ENCODE results near the gene NDUFS7. TPM values are rescaled to one million over a fixed set of nuclear protein-coding genes. Genes with fewer than 3 reads are reported as not detected.

Gene NDUFS7
- total RNA-seq, 1 donor from 2014 or later, result 109 TPM

GRCh38 chr19:1429750-1430149 lies 46.0 kb downstream of the NDUFS7 start:
- intact Hi-C loops (cut with micrococcal nuclease), result no loop called here

DNA sequence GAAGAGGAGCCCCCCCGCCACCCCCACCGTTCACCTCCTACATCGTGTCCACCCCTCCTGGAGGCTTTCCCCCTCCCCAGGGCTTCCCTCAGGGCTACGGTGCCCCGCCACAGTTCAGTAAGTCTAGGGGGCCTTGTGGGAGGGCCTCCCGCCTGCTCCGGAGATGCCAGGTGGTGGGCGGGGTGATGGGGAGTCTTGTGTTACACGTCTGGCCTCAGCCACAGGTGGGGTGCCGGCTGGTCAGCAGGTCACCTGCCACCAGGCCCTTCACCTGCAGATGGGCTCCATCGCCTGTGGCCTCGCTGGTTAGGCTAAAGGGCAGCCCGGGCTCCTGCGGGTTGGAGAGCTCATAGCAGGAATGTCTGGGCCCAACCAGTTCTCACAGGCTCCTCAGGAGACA lies 46.5 kb downstream of the NDUFS7 start:
- intact Hi-C loops (cut with micrococcal nuclease), result no loop called here

- intact Hi-C loops (cut with micrococcal nuclease), result no loop called here
Observed at GRCh38 chr19:1431759-1432506, 48.2 kb downstream of the NDUFS7 start.

DNA sequence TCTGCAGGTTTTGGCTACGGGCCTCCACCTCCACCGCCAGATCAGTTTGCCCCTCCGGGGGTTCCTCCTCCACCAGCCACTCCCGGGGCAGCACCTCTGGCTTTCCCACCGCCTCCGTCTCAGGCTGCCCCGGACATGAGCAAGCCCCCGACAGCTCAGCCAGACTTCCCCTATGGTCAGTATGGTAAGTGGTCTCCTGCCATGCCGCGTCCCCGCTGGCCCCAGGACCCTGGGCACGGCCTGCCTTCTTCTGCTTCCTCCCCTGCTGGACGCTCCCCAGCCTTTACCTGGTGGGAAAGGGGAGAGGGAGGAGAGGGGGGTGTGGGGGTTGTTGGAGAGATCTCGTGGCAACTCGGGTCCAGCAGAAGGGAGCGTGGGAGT lies 48.8 kb downstream of the NDUFS7 start:
- intact Hi-C loops (cut with micrococcal nuclease), result no loop called here

- intact Hi-C loops (cut with micrococcal nuclease), result no loop called here
Observed at GRCh38 chr19:1433119-1434039, 49.7 kb downstream of the NDUFS7 start.

DNA sequence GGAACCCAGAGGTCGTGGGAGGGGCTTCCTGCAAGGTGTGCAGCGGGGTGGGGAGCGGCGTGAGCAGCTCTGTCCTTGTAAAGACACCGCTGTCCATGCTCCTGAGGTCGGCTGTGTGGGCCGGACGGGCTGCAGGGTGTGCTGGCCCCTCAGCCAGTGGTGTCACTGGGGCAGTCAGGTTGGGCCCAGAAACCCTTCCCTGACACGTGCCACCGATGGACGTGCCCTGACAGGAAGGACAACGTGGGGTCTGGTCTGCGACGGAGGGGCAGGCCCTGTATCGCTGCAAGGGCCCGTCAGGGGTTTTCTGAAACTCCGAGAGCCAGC lies 50.3 kb downstream of the NDUFS7 start:
- intact Hi-C loops (cut with micrococcal nuclease), result no loop called here

DNA sequence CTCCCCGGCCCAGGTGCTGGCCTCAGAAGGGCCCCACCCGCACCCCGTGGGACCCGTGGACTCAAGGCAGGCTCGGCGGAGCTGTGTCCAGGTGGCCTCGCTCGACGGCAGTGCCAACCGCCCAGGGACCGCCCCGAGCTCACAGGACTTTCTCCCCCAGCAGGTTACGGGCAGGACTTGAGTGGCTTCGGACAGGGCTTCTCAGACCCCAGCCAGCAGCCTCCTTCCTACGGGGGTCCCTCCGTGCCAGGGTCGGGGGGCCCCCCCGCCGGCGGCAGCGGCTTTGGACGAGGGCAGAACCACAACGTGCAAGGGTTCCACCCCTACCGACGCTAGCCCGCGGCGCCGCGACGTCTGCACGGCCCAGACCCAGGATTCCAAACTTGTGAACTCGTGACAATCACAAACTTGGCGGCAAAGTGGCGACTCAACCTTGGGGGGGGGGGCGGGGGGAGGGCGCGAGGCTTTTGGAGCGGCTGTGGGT lies 50.9 kb downstream of the NDUFS7 start:
- intact Hi-C loops (cut with micrococcal nuclease), result no loop called here

DNA sequence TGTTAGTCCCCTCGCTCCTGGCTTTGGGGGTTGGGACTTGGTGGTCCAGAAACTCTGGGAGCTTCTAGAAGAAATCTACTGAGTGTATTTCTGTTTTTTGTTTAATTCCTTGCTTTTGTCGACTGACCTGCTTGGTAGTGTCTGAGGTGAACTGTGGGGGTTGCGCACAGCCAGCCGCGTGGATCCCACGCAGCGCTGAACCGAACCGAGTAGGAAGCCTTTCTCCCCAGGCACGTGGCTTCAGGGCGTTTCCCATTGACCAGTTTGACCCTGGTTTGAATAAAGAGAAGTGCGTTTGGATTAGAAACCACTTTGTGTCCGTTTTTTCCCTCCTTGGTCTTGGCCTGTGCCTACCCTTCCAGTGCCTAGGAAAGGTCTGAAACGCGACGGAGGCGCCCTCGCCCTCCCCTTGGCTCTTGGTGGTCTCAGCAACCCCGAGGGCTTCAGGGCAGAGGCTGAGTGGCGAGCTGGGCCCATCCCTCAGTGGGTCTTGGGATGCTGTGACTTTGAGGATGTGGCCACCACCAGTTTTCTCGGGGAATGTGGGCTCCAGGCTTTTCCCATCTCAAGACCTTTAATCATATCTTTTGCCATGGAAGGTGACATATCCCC lies 51.8 kb downstream of the NDUFS7 start:
- intact Hi-C loops (cut with micrococcal nuclease), result no loop called here

DNA sequence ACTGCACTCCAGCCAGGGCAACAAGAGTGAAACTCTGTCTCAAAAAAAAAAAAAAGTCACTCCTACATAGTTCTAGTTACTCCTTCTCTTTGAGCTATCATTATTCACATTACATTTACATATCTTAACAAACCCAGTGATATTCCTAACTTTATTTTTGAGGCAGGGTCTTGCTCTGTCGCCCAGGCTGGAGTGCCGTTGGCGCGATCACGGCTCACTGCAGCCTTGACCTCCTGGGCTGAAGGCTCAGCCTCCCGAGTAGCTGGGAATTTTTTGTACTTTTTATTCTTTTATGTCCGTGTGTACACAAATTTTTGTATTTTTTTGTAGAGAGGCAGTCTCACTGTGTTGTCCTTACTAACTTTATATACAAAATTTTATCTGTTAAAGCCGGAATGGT lies 53.9 kb downstream of the NDUFS7 start:
- intact Hi-C loops (cut with micrococcal nuclease), result loop anchor here (1.0 to 2.0 kb wide), 8 partner anchors 30 to 640 kb away; partner anchors contain the start of genes C19orf25, CIRBP, DAZAP1 and NDUFS7

GRCh38 chr19:1438035-1438932 lies 54.6 kb downstream of the NDUFS7 start, which contains the start of gene RPS15:
RPS15 (plus strand) TSS chr19:1438396; CDS start chr19:1438426, 30 bp downstream.
- intact Hi-C loops (cut with micrococcal nuclease), result loop anchor here (1.0 to 2.0 kb wide), 8 partner anchors 31 to 641 kb away; partner anchors contain the start of genes C19orf25, CIRBP, DAZAP1 and NDUFS7

GRCh38 chr19:1438933-1439354 lies 55.2 kb downstream of the NDUFS7 start:
- intact Hi-C loops (cut with micrococcal nuclease), result loop anchor here (1.0 to 2.0 kb wide), 8 partner anchors 32 to 642 kb away; partner anchors contain the start of genes C19orf25, CIRBP, DAZAP1 and NDUFS7

GRCh38 chr19:1439525-1440417 lies 56.1 kb downstream of the NDUFS7 start:
- intact Hi-C loops (cut with micrococcal nuclease), result loop anchor here (2.0 kb wide), 3 partner anchors 31 to 171 kb away; partner anchors contain the start of genes C19orf25 and CIRBP

GRCh38 chr19:1440418-1440801 lies 56.7 kb downstream of the NDUFS7 start:
- intact Hi-C loops (cut with micrococcal nuclease), result no loop called here

DNA sequence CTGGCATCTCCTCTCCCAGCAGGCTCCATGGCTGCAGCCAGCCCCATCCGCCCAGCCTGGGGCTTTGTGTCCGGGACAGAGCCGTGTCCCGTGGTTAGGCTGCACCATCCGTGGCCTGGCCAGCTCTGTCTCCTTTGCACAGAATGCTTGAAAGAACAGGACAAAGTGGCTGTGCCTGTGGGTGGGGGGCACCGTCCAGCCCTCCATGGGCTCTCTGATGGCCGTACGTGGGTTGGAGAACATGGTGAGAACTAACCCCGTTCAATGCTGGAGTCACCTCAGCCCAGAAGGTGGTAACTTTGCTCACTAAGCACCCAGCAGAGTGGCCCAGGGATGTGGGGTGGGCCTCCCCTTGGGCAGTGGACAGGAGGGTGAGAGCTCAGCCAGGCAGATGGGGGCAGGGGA lies 57.3 kb downstream of the NDUFS7 start:
- intact Hi-C loops (cut with micrococcal nuclease), result no loop called here

- intact Hi-C loops (cut with micrococcal nuclease), result no loop called here
Observed at GRCh38 chr19:1441677-1442438, 58.2 kb downstream of the NDUFS7 start.

Data from T-helper 1 cell treated with Interleukin-12 subunit alpha and Interleukin-12 subunit beta and Interleukin-4 antibody, amounts not matched to agents 30 ng/mL and 1 ng/mL, for 36 hours (primary cell).